Retinal pigment epithelial cell (primary cell): Measurements from ENCODE around the gene DERA.

Source experiments
- DNase-seq: peaks from one replicate; pipeline ENCODE4 v3.0.0-alpha.2; 2010; ENCODE audit warnings: low read depth
- H3K4me3 ChIP-seq: 2 replicates; pipeline ENCODE4 v1.5.1; 2011; ENCODE audit warnings: mild to moderate bottlenecking, low read length, control low read depth, moderate library complexity
- CTCF ChIP-seq: conservative IDR thresholded peaks from 2 replicates; pipeline ENCODE4 v1.5.1; 2011; ENCODE audit warnings: low read depth, low read length, control low read depth, inconsistent platforms

DERA gene

GRCh38 chr12:16063726-16064125 lies 152.6 kb downstream of the DERA start:
- TF ChIP-seq CTCF = no peak
- DNase-seq = peak; percentile 69
- H3K4me3 ChIP-seq = no peak overlapping the region

GRCh38 chr12:16070113-16070512 lies 159.0 kb downstream of the DERA start:
- no peak overlapping the region for H3K4me3 ChIP-seq
- DNase-seq = no peak
- no peak for TF ChIP-seq CTCF

GRCh38 chr12:16072678-16073077 lies 161.5 kb downstream of the DERA start:
- H3K4me3 ChIP-seq = no peak overlapping the region
- no peak for TF ChIP-seq CTCF
- DNase-seq = no peak

GRCh38 chr12:16074894-16075293 lies 163.8 kb downstream of the DERA start:
- no peak overlapping the region for H3K4me3 ChIP-seq
- no peak for DNase-seq
- TF ChIP-seq CTCF = no peak

GRCh38 chr12:16075887-16076286 lies 164.8 kb downstream of the DERA start:
- no peak for DNase-seq
- H3K4me3 ChIP-seq = no peak overlapping the region
- TF ChIP-seq CTCF = no peak

GRCh38 chr12:16076557-16076956 lies 165.4 kb downstream of the DERA start:
- no peak overlapping the region for H3K4me3 ChIP-seq
- TF ChIP-seq CTCF = peak; percentile 35
- no peak for DNase-seq

- no peak for TF ChIP-seq CTCF
- no peak overlapping the region for H3K4me3 ChIP-seq
- DNase-seq = no peak
Observed at GRCh38 chr12:16076970-16077522, 165.9 kb downstream of the DERA start.
